K562 (cell line): ENCODE data around the gene KIAA1958. TPM values are rescaled to one million over a fixed set of nuclear protein-coding genes. Genes with fewer than 3 reads are reported as not detected.

ENCODE experiments used
- ATAC-seq: fragments of 200-7000 bp; cut with Tn5 transposase; 3 replicates; pipeline ENCODE4 v1.9.1; 2020; ENCODE audit warnings: moderate library complexity
- BruUV-seq: library from RNA; stranded (reverse); fragments of 400-500 nt; replicated peaks from 2 replicates; lab custom pipeline; 2021; lab: Mats Ljungman, UMichigan
- CTCF ChIA-PET: fragments of 300-600 bp; formaldehyde crosslinking; extraction: SDS; loops from one replicate; lab custom pipeline; 2021; ENCODE audit warnings: low intra/inter-chr PET ratio; lab: Yijun Ruan, JAX
- POLR2A ChIA-PET: fragments of 300-600, 350-650 bp; sonication (Branson Sonifier 250); formaldehyde crosslinking; extraction: SDS; loops from one replicate; lab custom pipeline; 2021; ENCODE audit warnings: antibody characterized with exemption, inconsistent platforms; lab: Yijun Ruan, JAX
- DNase-seq, 4 experiments: peaks; one replicate each; pipeline versions ENCODE4 v3.0.0 to v3.0.0-alpha.2; 2011 to 2018; ENCODE audit warnings: low spot score in 3 of 4, mixed read lengths in 3 of 4; ENCODE audit errors: extremely low read depth in 1 of 4
- FAIRE-seq: peaks from 2 replicates; lab custom pipeline; 2011; peaks lifted over from hg19 to GRCh38; lab: Jason Lieb, UNC
- H2AFZ ChIP-seq: 2 replicates; pipeline ENCODE4 v1.6.0; 2011; ENCODE audit warnings: low read depth, low read length, control low read depth, inconsistent platforms
- H3K27ac ChIP-seq: fragments of 200-600 bp; 3 replicates; pipeline ENCODE4 v1.8.0; 2011; ENCODE audit warnings: low read depth, mild to moderate bottlenecking, control low read depth, inconsistent platforms, low read length, moderate library complexity, mixed read lengths; ENCODE audit errors: extremely low read depth
- H3K27me3 ChIP-seq, 2 experiments: fragments of 300-600 bp in 1 of 2; 2 replicates in 1 of 2; 3 replicates in 1 of 2; pipeline versions ENCODE4 v1.6.0 to v1.8.0; 2011; ENCODE audit warnings: inconsistent platforms in 2 of 2, low read length in 2 of 2, mild to moderate bottlenecking in 1 of 2, mixed read lengths in 1 of 2, moderate library complexity in 1 of 2; ENCODE audit not compliant: control insufficient read depth in 2 of 2, insufficient read depth in 2 of 2
- H3K36me3 ChIP-seq: fragments of 300-600 bp; 3 replicates; pipeline ENCODE4 v1.8.0; 2011; ENCODE audit warnings: mild to moderate bottlenecking, low read length, inconsistent platforms; ENCODE audit not compliant: control insufficient read depth, insufficient read depth
- H3K4me1 ChIP-seq, 2 experiments: fragments of 200-600 bp in 1 of 2; replicated peaks in 1 of 2; 2 replicates in 1 of 2; 3 replicates in 1 of 2; pipeline versions ENCODE4 v1.5.1 to v1.8.0; 2011; ENCODE audit warnings: inconsistent platforms in 2 of 2, low read length in 2 of 2, mild to moderate bottlenecking in 1 of 2, mixed read lengths in 1 of 2, moderate library complexity in 1 of 2; ENCODE audit not compliant: control insufficient read depth in 2 of 2, insufficient read depth in 2 of 2
- H3K4me2 ChIP-seq: 2 replicates; pipeline ENCODE4 v1.6.1; 2011; ENCODE audit warnings: low read length, control low read depth, inconsistent platforms, mixed read lengths; ENCODE audit not compliant: insufficient read depth
- H3K4me3 ChIP-seq: fragments of 200-600 bp; sonication (generic), shearing (Covaris generic); 2 replicates; pipeline ENCODE4 v1.5.1; 2016; ENCODE audit warnings: control low read depth, inconsistent platforms
- H3K79me2 ChIP-seq: fragments of 200-600 bp; 3 replicates; pipeline ENCODE4 v1.8.0; 2011; ENCODE audit warnings: low read length, inconsistent platforms; ENCODE audit not compliant: control insufficient read depth, insufficient read depth
- H3K9ac ChIP-seq, 2 experiments: 2 replicates each; pipeline versions ENCODE4 v1.6.0 to v1.6.1; 2011; ENCODE audit warnings: low read depth in 2 of 2, low read length in 2 of 2, control low read depth in 1 of 2, inconsistent platforms in 1 of 2, mild to moderate bottlenecking in 1 of 2, mixed read lengths in 1 of 2; ENCODE audit not compliant: insufficient read depth in 1 of 2
- H3K9me1 ChIP-seq: one replicate; pipeline ENCODE4 v1.6.0; 2011; ENCODE audit warnings: inconsistent platforms, mild to moderate bottlenecking, low read length, moderate library complexity; ENCODE audit not compliant: control insufficient read depth, insufficient read depth
- H3K9me3 ChIP-seq: replicated peaks from 2 replicates; pipeline ENCODE4 v1.5.1; 2011; ENCODE audit warnings: low read depth, low read length, inconsistent platforms; ENCODE audit not compliant: control insufficient read depth, insufficient read depth
- H4K20me1 ChIP-seq: replicated peaks from 2 replicates; pipeline ENCODE4 v1.6.1; 2011; ENCODE audit warnings: low read length, inconsistent platforms, mixed read lengths; ENCODE audit not compliant: control insufficient read depth, insufficient read depth
- KDM4B ChIP-seq, 2 experiments: fragments of 450-650 bp in 1 of 2; sonication (generic) in 1 of 2; IDR thresholded peaks; 2 replicates each; pipeline ENCODE4 v1.6.1; 2016 to 2017; ENCODE audit warnings: borderline replicate concordance in 2 of 2, antibody characterized with exemption in 1 of 2, low read depth in 1 of 2, mild to moderate bottlenecking in 1 of 2
- MYNN ChIP-seq, 2 experiments: sonication (generic); formaldehyde crosslinking in 1 of 2; IDR thresholded peaks; 2 replicates each; pipeline versions ENCODE4 v1.5.0 to v1.6.1; 2016 to 2020; ENCODE audit warnings: antibody characterized with exemption in 1 of 2, missing genetic modification reagents in 1 of 2
- NFXL1 ChIP-seq: fragments of 450-650 bp; formaldehyde crosslinking; IDR thresholded peaks from 2 replicates; pipeline ENCODE4 v1.4.0; 2021; ENCODE audit warnings: mild to moderate bottlenecking
- SMAD4 ChIP-seq: fragments of 250-450 bp; sonication (Bioruptor Pico); conservative IDR thresholded peaks from 2 replicates; pipeline ENCODE4 v1.8.0; 2021; ENCODE audit warnings: inconsistent platforms, mild to moderate bottlenecking, moderate library complexity
- TAF1 ChIP-seq: IDR thresholded peaks from 2 replicates; pipeline ENCODE4 v1.6.1; 2011; ENCODE audit warnings: mild to moderate bottlenecking, low read length, moderate library complexity; ENCODE audit not compliant: insufficient read depth, control insufficient read depth, severe bottlenecking; ENCODE audit errors: extremely low read depth
- TFAM ChIP-seq: fragments of 250-450 bp; sonication (Bioruptor Pico); conservative IDR thresholded peaks from 2 replicates; pipeline ENCODE4 v1.5.0; 2021; ENCODE audit warnings: mild to moderate bottlenecking, moderate library complexity
- ZNF778 ChIP-seq: fragments of 450-650 bp; formaldehyde crosslinking; IDR thresholded peaks from 2 replicates; pipeline ENCODE4 v1.4.0; 2020; ENCODE audit warnings: mild to moderate bottlenecking, moderate library complexity
- WGBS: fragments of 100-300 bp; shearing (Covaris generic); methylation state at CpG from one replicate; pipeline ENCODE4 v1.1.6; 2016; ENCODE audit warnings: low coverage, mixed read lengths; ENCODE audit not compliant: insufficient coverage; ENCODE audit errors: missing lambda C conversion rate; 5-methylcytosine and 5-hydroxymethylcytosine counted together
- in situ Hi-C: fragments of 300-500 bp; cut with MboI; formaldehyde crosslinking; loops from 4 replicates; pipeline ENCODE4 v1.15.0; 2018; ENCODE audit warnings: inconsistent platforms, mixed read lengths
- intact Hi-C: fragments of 100-400 bp; cut with micrococcal nuclease; formaldehyde crosslinking; loops from 2 replicates; pipeline ENCODE4 v1.14.2; 2022
- polyA plus RNA-seq, 8 experiments: library from polyadenylated mRNA; depleted of rRNA in 4 of 8; stranded (reverse) in 5 of 8; unstranded in 3 of 8; fragments of >200 nt; fragmentation: Nextera tagmentation in 2 of 8; fragmentation: Illumina TruSeq in 1 of 8; extraction: Ambion mirVana in 2 of 8; extraction: Trizol in 1 of 8; gene quantifications; 2 replicates each; pipeline versions ENCODE4 v1.2.1 to v1.2.3, GENCODE V29; 2011 to 2014; ENCODE audit warnings: inconsistent platforms in 1 of 8, missing spikeins in 1 of 8
- total RNA-seq, 7 experiments: library from RNA; depleted of rRNA in 6 of 7; stranded (reverse); fragments of >200 nt in 6 of 7; fragmentation: Illumina TruSeq in 2 of 7; extraction: Trizol in 2 of 7; gene quantifications; 2 replicates each; pipeline versions ENCODE4 v1.2.1 to v1.2.3, GENCODE V29; 2011 to 2021; ENCODE audit warnings: low replicate concordance in 1 of 7
- TF ChIP-seq, protein P1 (sequence below): fragments of 450-650 bp; IDR thresholded peaks from 2 replicates; pipeline ENCODE4 v1.7.1; 2018; ENCODE audit warnings: mild to moderate bottlenecking, low read depth; ENCODE audit not compliant: partially characterized antibody
- TF ChIP-seq, protein P2 (sequence below): fragments of 450-650 bp; IDR thresholded peaks from 2 replicates; pipeline ENCODE4 v1.6.1; 2016; ENCODE audit warnings: borderline replicate concordance
- TF ChIP-seq, protein P3 (sequence below), 2 experiments: fragments of 450-650 bp; conservative IDR thresholded peaks; 2 replicates each; pipeline ENCODE4 v1.6.1; 2017; ENCODE audit warnings: mild to moderate bottlenecking in 2 of 2, moderate library complexity in 2 of 2

The KIAA1958 gene
- total and polyA plus RNA-seq, 9 of the 15 experiments (the other 6 are each of a cell fraction or from before 2014, with no cell fraction given): 1.1 to 16.0 (median 10.1) TPM

DNA sequence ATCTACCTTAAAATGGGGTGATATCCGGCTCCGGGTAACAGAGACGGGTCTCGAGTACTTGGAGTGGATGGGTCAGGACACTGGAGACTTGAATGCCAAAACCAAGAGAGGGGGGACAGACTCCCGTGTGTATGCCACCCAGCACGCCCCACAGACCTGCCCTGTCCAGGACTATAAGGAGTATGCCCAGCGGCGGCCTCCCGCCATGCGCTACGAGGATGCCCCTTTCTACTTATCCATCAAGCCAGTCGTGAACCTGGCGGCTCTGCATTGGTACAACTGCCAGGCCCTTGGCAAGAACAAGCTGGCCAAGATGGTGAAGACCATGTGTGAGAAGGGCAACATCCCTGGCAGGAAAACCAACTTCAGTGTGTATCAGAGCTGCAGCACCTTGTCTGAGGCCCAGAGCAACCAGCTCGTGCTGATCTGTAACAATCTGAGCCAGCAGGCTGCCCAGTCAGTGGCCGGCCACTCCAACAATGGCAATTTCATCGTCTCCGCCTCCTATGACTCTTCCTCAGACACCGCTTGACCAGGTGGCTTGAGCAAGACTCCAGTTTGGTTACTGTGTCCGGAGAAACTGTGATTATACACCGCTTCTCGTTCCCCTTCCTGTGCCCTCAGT, 131.9 kb downstream of the KIAA1958 start (continued):
- no peak for TF ChIP-seq MYNN (IDR thresholded peaks at IDR 0.05)
- TF ChIP-seq MYNN (CRISPR knock-in tag; IDR thresholded peaks at IDR 0.05): no peak
- TF ChIP-seq, protein P1, sequence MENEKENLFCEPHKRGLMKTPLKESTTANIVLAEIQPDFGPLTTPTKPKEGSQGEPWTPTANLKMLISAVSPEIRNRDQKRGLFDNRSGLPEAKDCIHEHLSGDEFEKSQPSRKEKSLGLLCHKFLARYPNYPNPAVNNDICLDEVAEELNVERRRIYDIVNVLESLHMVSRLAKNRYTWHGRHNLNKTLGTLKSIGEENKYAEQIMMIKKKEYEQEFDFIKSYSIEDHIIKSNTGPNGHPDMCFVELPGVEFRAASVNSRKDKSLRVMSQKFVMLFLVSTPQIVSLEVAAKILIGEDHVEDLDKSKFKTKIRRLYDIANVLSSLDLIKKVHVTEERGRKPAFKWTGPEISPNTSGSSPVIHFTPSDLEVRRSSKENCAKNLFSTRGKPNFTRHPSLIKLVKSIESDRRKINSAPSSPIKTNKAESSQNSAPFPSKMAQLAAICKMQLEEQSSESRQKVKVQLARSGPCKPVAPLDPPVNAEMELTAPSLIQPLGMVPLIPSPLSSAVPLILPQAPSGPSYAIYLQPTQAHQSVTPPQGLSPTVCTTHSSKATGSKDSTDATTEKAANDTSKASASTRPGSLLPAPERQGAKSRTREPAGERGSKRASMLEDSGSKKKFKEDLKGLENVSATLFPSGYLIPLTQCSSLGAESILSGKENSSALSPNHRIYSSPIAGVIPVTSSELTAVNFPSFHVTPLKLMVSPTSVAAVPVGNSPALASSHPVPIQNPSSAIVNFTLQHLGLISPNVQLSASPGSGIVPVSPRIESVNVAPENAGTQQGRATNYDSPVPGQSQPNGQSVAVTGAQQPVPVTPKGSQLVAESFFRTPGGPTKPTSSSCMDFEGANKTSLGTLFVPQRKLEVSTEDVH: no peak

DNA sequence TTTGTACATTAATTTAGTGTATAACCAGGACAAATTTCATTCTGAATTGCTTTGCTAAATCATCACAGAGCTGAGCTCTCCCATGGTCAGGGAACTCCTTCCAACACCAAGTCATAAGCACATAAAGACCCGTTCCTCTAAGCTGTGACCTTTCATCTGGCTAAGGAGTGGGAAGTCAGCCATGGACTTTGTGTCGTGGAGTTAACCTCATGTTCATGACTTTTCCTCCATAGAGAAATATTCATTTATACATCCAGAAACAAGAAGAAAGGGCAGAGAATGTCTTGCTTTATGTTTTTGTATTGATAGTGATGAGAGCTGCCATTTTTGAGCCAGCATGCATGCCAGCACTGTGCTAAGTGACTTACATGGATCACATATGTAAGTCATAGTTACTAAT, 133.8 kb downstream of the KIAA1958 start:
- Histone ChIP-seq H3K9ac (no peak overlapping the region), H2AFZ (no peak overlapping the region), H3K4me3 (no peak overlapping the region), H3K27ac (no peak overlapping the region), H3K4me2 (no peak overlapping the region), H3K36me3 (peaks cover 8% of the 10 kb centered on the region; the same call in 2 of the 3 replicates), H3K9me1 (no peaks in the 10 kb centered on the region), H4K20me1 (no peaks in the 10 kb centered on the region), H3K27me3 (no peaks in the 10 kb centered on the region), H3K79me2 (no peaks in the 10 kb centered on the region), H3K4me1 (no peaks in the 10 kb centered on the region; a peak in 2 of 5 replicates), H3K9me3 (no peaks in the 10 kb centered on the region)
- DNase-seq (no peak), ATAC-seq (no peak), FAIRE-seq (peak; percentile 57)
- in situ Hi-C loops (no loop called here), intact Hi-C loops (no loop called here)
- WGBS: 62% methylated on average over 2 of the region's 2 CpGs
- POLR2A ChIA-PET: interaction anchor here (0.5 to 2.3 kb wide), 5 partner anchors 10 to 166 kb away, joined by 3 to 8 read pairs (median 3); no protein-coding TSS in a partner anchor
- BruUV-seq: no TSS peak
- CTCF ChIA-PET: no interaction called here
- TF ChIP-seq TAF1 (no peak), NFXL1 (CRISPR knock-in tag) (no peak), ZNF778 (no peak), TFAM (CRISPR knock-in tag) (no peak), SMAD4 (CRISPR knock-in tag) (no peak), KDM4B (IDR thresholded peaks at IDR 0.05; ENCODE audit: borderline replicate concordance in 2 of 2, low read depth in 1 of 2) (no peak)
- TF ChIP-seq, protein P2, sequence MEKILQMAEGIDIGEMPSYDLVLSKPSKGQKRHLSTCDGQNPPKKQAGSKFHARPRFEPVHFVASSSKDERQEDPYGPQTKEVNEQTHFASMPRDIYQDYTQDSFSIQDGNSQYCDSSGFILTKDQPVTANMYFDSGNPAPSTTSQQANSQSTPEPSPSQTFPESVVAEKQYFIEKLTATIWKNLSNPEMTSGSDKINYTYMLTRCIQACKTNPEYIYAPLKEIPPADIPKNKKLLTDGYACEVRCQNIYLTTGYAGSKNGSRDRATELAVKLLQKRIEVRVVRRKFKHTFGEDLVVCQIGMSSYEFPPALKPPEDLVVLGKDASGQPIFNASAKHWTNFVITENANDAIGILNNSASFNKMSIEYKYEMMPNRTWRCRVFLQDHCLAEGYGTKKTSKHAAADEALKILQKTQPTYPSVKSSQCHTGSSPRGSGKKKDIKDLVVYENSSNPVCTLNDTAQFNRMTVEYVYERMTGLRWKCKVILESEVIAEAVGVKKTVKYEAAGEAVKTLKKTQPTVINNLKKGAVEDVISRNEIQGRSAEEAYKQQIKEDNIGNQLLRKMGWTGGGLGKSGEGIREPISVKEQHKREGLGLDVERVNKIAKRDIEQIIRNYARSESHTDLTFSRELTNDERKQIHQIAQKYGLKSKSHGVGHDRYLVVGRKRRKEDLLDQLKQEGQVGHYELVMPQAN: no peak
- TF ChIP-seq, protein P3, sequence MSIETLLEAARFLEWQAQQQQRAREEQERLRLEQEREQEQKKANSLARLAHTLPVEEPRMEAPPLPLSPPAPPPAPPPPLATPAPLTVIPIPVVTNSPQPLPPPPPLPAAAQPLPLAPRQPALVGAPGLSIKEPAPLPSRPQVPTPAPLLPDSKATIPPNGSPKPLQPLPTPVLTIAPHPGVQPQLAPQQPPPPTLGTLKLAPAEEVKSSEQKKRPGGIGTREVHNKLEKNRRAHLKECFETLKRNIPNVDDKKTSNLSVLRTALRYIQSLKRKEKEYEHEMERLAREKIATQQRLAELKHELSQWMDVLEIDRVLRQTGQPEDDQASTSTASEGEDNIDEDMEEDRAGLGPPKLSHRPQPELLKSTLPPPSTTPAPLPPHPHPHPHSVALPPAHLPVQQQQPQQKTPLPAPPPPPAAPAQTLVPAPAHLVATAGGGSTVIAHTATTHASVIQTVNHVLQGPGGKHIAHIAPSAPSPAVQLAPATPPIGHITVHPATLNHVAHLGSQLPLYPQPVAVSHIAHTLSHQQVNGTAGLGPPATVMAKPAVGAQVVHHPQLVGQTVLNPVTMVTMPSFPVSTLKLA (conservative IDR thresholded peaks at IDR 0.05): no peak
